ENCODE data around the gene HEBP2. TPM values are rescaled to one million over a fixed set of nuclear protein-coding genes. Genes with fewer than 3 reads are reported as not detected.

HEBP2 gene
- total RNA-seq, 1 donor from 2014 or later, result 40.5 TPM

DNA sequence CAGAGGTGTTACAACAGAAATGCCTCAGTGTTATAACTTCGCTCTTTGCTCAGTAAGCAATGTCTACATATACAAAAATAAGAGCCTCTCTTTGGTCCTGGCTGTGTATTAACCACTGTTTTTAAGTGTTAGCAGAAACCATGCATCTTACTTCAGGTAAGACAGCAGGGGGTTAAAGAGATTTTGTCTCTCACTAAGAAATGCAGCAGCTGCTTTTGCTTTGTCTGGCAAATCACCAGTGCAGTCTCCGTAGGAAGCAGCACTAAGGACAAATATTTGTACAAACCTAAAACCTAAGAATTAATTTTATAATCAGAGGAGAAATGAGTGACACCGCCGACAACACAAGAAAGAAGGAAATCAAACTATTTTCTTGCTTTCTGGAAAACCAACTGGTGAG is 25.6 kb upstream of the HEBP2 start:
- Mint-ChIP-seq H3K27me3 (ENCODE audit: low read depth, unreplicated experiment) (peaks cover 6% of the 10 kb centered on the region), H3K9me3 (ENCODE audit: unreplicated experiment) (no peaks in the 10 kb centered on the region), H3K36me3 (ENCODE audit: low read depth, unreplicated experiment) (no peaks in the 10 kb centered on the region), H3K27ac (ENCODE audit: unreplicated experiment) (no peak overlapping the region), H3K4me1 (ENCODE audit: low read depth, unreplicated experiment) (peaks cover 10% of the 10 kb centered on the region), H3K4me3 (ENCODE audit: unreplicated experiment) (no peak overlapping the region)
- TF ChIP-seq EZH2 (IDR thresholded peaks at IDR 0.05; ENCODE audit: insufficient read depth, low read length), result no peak
- TF ChIP-seq, protein P1, sequence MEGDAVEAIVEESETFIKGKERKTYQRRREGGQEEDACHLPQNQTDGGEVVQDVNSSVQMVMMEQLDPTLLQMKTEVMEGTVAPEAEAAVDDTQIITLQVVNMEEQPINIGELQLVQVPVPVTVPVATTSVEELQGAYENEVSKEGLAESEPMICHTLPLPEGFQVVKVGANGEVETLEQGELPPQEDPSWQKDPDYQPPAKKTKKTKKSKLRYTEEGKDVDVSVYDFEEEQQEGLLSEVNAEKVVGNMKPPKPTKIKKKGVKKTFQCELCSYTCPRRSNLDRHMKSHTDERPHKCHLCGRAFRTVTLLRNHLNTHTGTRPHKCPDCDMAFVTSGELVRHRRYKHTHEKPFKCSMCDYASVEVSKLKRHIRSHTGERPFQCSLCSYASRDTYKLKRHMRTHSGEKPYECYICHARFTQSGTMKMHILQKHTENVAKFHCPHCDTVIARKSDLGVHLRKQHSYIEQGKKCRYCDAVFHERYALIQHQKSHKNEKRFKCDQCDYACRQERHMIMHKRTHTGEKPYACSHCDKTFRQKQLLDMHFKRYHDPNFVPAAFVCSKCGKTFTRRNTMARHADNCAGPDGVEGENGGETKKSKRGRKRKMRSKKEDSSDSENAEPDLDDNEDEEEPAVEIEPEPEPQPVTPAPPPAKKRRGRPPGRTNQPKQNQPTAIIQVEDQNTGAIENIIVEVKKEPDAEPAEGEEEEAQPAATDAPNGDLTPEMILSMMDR (IDR thresholded peaks at IDR 0.05; ENCODE audit: insufficient read depth, low read depth, low read length), result no peak
- Histone ChIP-seq H3K4me1 (ENCODE audit: insufficient read depth, low read length) (no peaks in the 10 kb centered on the region), H3K9me3 (ENCODE audit: insufficient read depth, low read depth, low read length) (no peaks in the 10 kb centered on the region), H3K79me2 (ENCODE audit: insufficient read depth, low read length) (no peaks in the 10 kb centered on the region), H4K20me1 (ENCODE audit: insufficient read depth, low read length) (no peaks in the 10 kb centered on the region), H3K36me3 (ENCODE audit: insufficient read depth, low read length) (no peaks in the 10 kb centered on the region), H3K4me2 (ENCODE audit: low read length) (no peak overlapping the region), H3K27ac (ENCODE audit: low read depth, low read length) (no peak overlapping the region), H2AFZ (ENCODE audit: low read depth, low read length) (no peak overlapping the region), H3K4me3 (ENCODE audit: insufficient read depth, low read depth, low read length) (no peak overlapping the region), H3K27me3 (ENCODE audit: insufficient read depth, low read length) (no peaks in the 10 kb centered on the region), H3K9ac (ENCODE audit: low read length) (no peak overlapping the region)
- FAIRE-seq, result no peak
- no peak for DNase-seq (ENCODE audit: low read depth)

DNA sequence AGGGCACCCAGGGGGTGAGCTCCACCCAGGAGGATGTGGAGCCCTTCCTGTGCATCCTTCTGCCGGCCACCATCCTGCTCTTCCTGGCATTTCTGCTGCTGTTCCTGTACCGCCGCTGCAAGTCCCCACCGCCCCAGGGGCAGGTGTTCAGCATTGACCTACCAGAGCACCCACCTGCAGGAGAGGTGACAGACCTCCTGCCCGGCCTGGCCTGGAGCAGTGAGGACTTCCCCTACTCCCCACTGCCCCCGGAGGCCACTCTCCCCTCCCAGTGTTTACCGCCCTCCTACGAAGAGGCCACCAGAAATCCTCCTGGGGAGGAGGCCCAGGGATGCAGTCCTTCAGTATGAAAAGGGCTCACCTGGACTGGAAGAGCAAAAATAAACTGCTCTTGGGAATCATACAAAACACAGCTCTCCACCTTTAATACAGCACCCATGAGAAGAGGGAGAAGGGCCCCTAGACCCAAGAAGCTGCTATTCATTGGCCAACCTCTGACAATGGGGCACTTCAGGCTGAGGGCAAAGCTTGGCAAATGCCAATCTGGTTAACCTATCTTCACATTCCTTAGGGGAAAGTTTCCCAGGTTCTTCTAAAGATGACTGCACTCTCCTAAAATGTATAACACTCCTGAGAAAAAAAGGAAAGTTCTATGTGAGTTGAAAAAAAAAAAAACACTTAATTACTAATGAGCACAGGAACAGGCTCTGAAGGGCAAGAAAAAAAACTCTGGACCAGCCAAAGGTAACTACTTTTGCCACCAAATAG is 21.3 kb upstream of the HEBP2 start:
- H3K27ac Mint-ChIP-seq (ENCODE audit: unreplicated experiment), result peak overlapping the region; percentile 58

More for the DNA sequence above, 21.3 kb upstream of the HEBP2 start:
- H3K4me2 ChIP-seq (ENCODE audit: low read length), result no peak overlapping the region
- Mint-ChIP-seq H3K4me3 (ENCODE audit: unreplicated experiment) (no peak overlapping the region), H3K36me3 (ENCODE audit: low read depth, unreplicated experiment) (no peaks in the 10 kb centered on the region), H3K4me1 (ENCODE audit: low read depth, unreplicated experiment) (peaks cover 11% of the 10 kb centered on the region), H3K27me3 (ENCODE audit: low read depth, unreplicated experiment) (peaks cover 3% of the 10 kb centered on the region), H3K9me3 (ENCODE audit: unreplicated experiment) (no peaks in the 10 kb centered on the region)
- H3K4me3 ChIP-seq (ENCODE audit: insufficient read depth, low read depth, low read length), result no peak overlapping the region
- no peak overlapping the region for H2AFZ ChIP-seq (ENCODE audit: low read depth, low read length)
- no peaks in the 10 kb centered on the region for H3K36me3 ChIP-seq (ENCODE audit: insufficient read depth, low read length)
- no peak overlapping the region for H3K9ac ChIP-seq (ENCODE audit: low read length)
- H3K4me1 ChIP-seq (ENCODE audit: insufficient read depth, low read length), result no peaks in the 10 kb centered on the region
- H3K79me2 ChIP-seq (ENCODE audit: insufficient read depth, low read length), result no peaks in the 10 kb centered on the region
- no peaks in the 10 kb centered on the region for H3K9me3 ChIP-seq (ENCODE audit: insufficient read depth, low read depth, low read length)
- no peak for FAIRE-seq
- no peak for DNase-seq (ENCODE audit: low read depth)
- no peak overlapping the region for H3K27ac ChIP-seq (ENCODE audit: low read depth, low read length)
- no peak for TF ChIP-seq EZH2 (IDR thresholded peaks at IDR 0.05; ENCODE audit: insufficient read depth, low read length)
- TF ChIP-seq, protein P1 (IDR thresholded peaks at IDR 0.05; ENCODE audit: insufficient read depth, low read depth, low read length), result no peak
- H3K27me3 ChIP-seq (ENCODE audit: insufficient read depth, low read length), result no peaks in the 10 kb centered on the region
- H4K20me1 ChIP-seq (ENCODE audit: insufficient read depth, low read length), result no peaks in the 10 kb centered on the region

Data from astrocyte (in vitro differentiated cells and primary cell).